Gastroesophageal sphincter (tissue), 3 donors: Measurements from ENCODE around the gene IL1RAP.

Experiments
- CTCF ChIP-seq, 4 experiments: fragments of 200-600 bp in 2 of 4; fragments of 450-650 bp in 2 of 4; sonication (generic) in 1 of 4; IDR thresholded peaks; one replicate each; pipeline ENCODE4 v1.5.1; 2017 to 2019; ENCODE audit warnings: antibody characterized with exemption in 4 of 4, mild to moderate bottlenecking in 2 of 4, moderate library complexity in 2 of 4
- POLR2A ChIP-seq, 2 donors: fragments of 450-650 bp; IDR thresholded peaks; one replicate each; pipeline ENCODE4 v1.6.1; 2017; ENCODE audit warnings: antibody characterized with exemption in 2 of 2, mild to moderate bottlenecking in 2 of 2, moderate library complexity in 1 of 2
- POLR2AphosphoS5 ChIP-seq: sonication (generic); formaldehyde crosslinking; IDR thresholded peaks from one replicate; pipeline ENCODE4 v1.6.1; 2017; ENCODE audit warnings: antibody characterized with exemption

GRCh38 chr3:190534986-190535385 is 21.1 kb downstream of the IL1RAP start:
- TF ChIP-seq CTCF (IDR thresholded peaks at IDR 0.05) (no peak), POLR2AphosphoS5 (no peak), POLR2A (IDR thresholded peaks at IDR 0.05) (no peak)
